ENCODE measurements around the gene BCL11B. TPM values are rescaled to one million over a fixed set of nuclear protein-coding genes. Genes with fewer than 3 reads are reported as not detected.

BCL11B gene
- total RNA-seq, 2 experiments from 2014 or later: not detected

DNA sequence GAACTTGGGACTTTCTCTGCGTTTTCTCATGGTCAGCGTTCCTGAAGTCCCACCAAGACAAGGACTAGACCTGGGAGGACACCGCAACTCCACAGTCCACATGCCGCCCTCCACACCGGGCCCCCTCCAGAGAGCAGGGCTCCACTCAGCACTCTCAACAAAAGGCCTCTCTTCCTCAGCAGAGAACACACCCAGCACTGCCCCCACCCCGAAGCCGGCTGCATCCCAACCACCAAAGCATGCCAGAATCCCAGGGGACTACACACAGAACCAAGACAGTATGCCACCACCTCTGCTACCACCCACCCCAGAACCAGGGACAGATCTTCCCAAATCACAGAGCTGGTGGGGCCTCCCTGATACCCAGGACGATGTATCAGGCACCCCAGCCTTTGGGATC, 88.3 kb downstream of the BCL11B start:
- intact Hi-C loops (cut with micrococcal nuclease; ENCODE audit: unreplicated experiment): no loop called here
- no peak overlapping the region for H2AFZ ChIP-seq (ENCODE audit: low read length)
- POLR2A ChIA-PET: no interaction called here
- no peak for DNase-seq (ENCODE audit: low spot score)
- BruUV-seq (replicated peaks): no TSS peak
- H3K4me2 ChIP-seq (ENCODE audit: low read length): no peak overlapping the region
- H4K20me1 ChIP-seq (ENCODE audit: insufficient read depth, low read length): no peaks in the 10 kb centered on the region
- TF ChIP-seq EZH2phosphoT487 (IDR thresholded peaks at IDR 0.05; ENCODE audit: borderline replicate concordance, low read depth, low read length): no peak
- TF ChIP-seq, protein P1, sequence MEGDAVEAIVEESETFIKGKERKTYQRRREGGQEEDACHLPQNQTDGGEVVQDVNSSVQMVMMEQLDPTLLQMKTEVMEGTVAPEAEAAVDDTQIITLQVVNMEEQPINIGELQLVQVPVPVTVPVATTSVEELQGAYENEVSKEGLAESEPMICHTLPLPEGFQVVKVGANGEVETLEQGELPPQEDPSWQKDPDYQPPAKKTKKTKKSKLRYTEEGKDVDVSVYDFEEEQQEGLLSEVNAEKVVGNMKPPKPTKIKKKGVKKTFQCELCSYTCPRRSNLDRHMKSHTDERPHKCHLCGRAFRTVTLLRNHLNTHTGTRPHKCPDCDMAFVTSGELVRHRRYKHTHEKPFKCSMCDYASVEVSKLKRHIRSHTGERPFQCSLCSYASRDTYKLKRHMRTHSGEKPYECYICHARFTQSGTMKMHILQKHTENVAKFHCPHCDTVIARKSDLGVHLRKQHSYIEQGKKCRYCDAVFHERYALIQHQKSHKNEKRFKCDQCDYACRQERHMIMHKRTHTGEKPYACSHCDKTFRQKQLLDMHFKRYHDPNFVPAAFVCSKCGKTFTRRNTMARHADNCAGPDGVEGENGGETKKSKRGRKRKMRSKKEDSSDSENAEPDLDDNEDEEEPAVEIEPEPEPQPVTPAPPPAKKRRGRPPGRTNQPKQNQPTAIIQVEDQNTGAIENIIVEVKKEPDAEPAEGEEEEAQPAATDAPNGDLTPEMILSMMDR (conservative IDR thresholded peaks at IDR 0.05; ENCODE audit: low read length): no peak
- H3K36me3 ChIP-seq (ENCODE audit: insufficient read depth, low read length): no peaks in the 10 kb centered on the region
- CTCF ChIA-PET (ENCODE audit: unreplicated experiment): no interaction called here
- H3K79me2 ChIP-seq (ENCODE audit: insufficient read depth, low read depth, low read length): no peaks in the 10 kb centered on the region
- H3K9me2 ChIP-seq (ENCODE audit: insufficient read depth, low read length): no peaks in the 10 kb centered on the region
- no peak overlapping the region for H3K27ac ChIP-seq (ENCODE audit: low read depth, low read length, poor library complexity, severe bottlenecking)
- H3K4me1 ChIP-seq (ENCODE audit: insufficient read depth, low read length, poor library complexity, severe bottlenecking): no peaks in the 10 kb centered on the region
- H3K9me3 ChIP-seq (ENCODE audit: low read length): no peaks in the 10 kb centered on the region
- no peak overlapping the region for H3K4me3 ChIP-seq (ENCODE audit: low read depth, low read length, poor library complexity, severe bottlenecking)

DNA sequence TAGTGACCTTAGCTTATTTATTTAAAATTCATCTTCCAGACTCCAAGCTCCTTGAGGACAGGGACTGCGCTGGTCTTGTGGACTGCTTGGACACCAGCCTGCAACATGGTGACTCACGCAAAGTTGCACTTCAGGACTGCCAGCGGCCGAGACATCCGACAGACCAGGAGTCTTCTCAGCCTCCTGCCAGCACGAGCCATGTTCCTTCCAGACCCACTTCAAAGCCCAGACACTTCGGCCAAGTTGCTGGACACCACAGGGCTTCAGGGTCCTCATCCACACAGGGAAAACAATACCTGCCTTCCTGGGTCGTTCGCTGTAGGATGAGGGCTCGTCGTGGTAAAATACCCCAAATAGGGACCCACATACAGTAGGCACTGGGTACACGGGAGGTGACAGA, 88.7 kb downstream of the BCL11B start:
- H3K36me3 ChIP-seq (ENCODE audit: insufficient read depth, low read length): no peaks in the 10 kb centered on the region
- no peak overlapping the region for H2AFZ ChIP-seq (ENCODE audit: low read length)
- DNase-seq (ENCODE audit: low spot score): no peak
- no peaks in the 10 kb centered on the region for H4K20me1 ChIP-seq (ENCODE audit: insufficient read depth, low read length)
- H3K4me3 ChIP-seq (ENCODE audit: low read depth, low read length, poor library complexity, severe bottlenecking): no peak overlapping the region
- BruUV-seq (replicated peaks): no TSS peak
- H3K9me3 ChIP-seq (ENCODE audit: low read length): no peaks in the 10 kb centered on the region
- ChIA-PET CTCF (ENCODE audit: unreplicated experiment) (no interaction called here), POLR2A (no interaction called here)
- no peak overlapping the region for H3K4me2 ChIP-seq (ENCODE audit: low read length)
- no peak overlapping the region for H3K27ac ChIP-seq (ENCODE audit: low read depth, low read length, poor library complexity, severe bottlenecking)
- no peaks in the 10 kb centered on the region for H3K4me1 ChIP-seq (ENCODE audit: insufficient read depth, low read length, poor library complexity, severe bottlenecking)
- intact Hi-C loops (cut with micrococcal nuclease; ENCODE audit: unreplicated experiment): no loop called here
- H3K9me2 ChIP-seq (ENCODE audit: insufficient read depth, low read length): no peaks in the 10 kb centered on the region
- H3K79me2 ChIP-seq (ENCODE audit: insufficient read depth, low read depth, low read length): no peaks in the 10 kb centered on the region
- TF ChIP-seq, protein P1 (conservative IDR thresholded peaks at IDR 0.05; ENCODE audit: low read length): no peak
- no peak for TF ChIP-seq EZH2phosphoT487 (IDR thresholded peaks at IDR 0.05; ENCODE audit: borderline replicate concordance, low read depth, low read length)

DNA sequence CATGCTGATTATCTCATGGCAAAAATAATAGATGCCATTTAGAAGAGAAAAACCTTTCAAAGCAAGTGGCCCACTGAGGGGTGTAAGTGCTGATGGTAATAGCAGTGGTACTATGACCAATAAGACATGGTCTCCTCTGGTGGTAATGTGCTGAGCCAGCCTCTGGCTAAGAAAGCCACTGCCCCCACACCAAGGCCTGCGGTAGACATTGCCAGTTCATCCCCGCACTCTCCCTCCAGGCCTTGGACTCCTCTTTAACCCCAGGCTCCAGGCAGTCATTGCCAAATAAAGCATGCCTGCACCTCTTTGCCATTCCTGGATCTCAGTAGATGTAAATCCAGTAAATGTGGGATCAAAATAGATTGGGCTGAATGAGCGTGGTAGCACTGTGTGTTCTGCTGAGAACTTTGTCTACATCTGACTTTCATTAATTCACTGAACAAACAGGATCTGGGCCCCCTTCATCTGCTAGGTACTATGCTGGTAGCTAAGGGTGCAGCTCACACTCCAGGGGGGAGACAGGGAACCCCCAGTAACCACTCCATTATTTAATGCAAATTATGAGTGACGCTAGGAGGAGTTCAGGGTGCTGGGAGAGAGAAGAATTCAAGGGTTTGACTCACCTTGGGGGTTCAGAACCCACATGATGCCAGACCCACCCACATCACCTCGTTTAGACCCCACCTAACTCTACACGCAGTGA, 89.3 kb downstream of the BCL11B start:
- DNase-seq (ENCODE audit: low spot score): no peak
- no peak overlapping the region for H3K4me3 ChIP-seq (ENCODE audit: low read depth, low read length, poor library complexity, severe bottlenecking)
- no peaks in the 10 kb centered on the region for H3K9me2 ChIP-seq (ENCODE audit: insufficient read depth, low read length)
- no peaks in the 10 kb centered on the region for H3K79me2 ChIP-seq (ENCODE audit: insufficient read depth, low read depth, low read length)
- H4K20me1 ChIP-seq (ENCODE audit: insufficient read depth, low read length): no peaks in the 10 kb centered on the region
- intact Hi-C loops (cut with micrococcal nuclease; ENCODE audit: unreplicated experiment): no loop called here
- H3K4me2 ChIP-seq (ENCODE audit: low read length): no peak overlapping the region
- ChIA-PET CTCF (ENCODE audit: unreplicated experiment) (no interaction called here), POLR2A (no interaction called here)
- H2AFZ ChIP-seq (ENCODE audit: low read length): no peak overlapping the region
- H3K9me3 ChIP-seq (ENCODE audit: low read length): no peaks in the 10 kb centered on the region
- no peak overlapping the region for H3K27ac ChIP-seq (ENCODE audit: low read depth, low read length, poor library complexity, severe bottlenecking)
- H3K36me3 ChIP-seq (ENCODE audit: insufficient read depth, low read length): no peaks in the 10 kb centered on the region
- TF ChIP-seq, protein P1 (conservative IDR thresholded peaks at IDR 0.05; ENCODE audit: low read length): no peak
- no peak for TF ChIP-seq EZH2phosphoT487 (IDR thresholded peaks at IDR 0.05; ENCODE audit: borderline replicate concordance, low read depth, low read length)
- no peaks in the 10 kb centered on the region for H3K4me1 ChIP-seq (ENCODE audit: insufficient read depth, low read length, poor library complexity, severe bottlenecking)
- no TSS peak for BruUV-seq (replicated peaks)

Data from OCI-LY7 (cell line).